IMR-90 (cell line): ENCODE measurements around the gene MMP26. TPM values are rescaled to one million over a fixed set of nuclear protein-coding genes. Genes with fewer than 3 reads are reported as not detected.

ENCODE experiments used
- ATAC-seq: fragments of 200-7000 bp; cut with Tn5 transposase; 2 replicates; pipeline ENCODE4 v1.9.1; 2020; ENCODE audit warnings: low read depth, mild to moderate bottlenecking, moderate library complexity
- BruUV-seq: library from RNA; stranded (reverse); fragments of 400-500 nt; replicated peaks from 2 replicates; lab custom pipeline; 2021; lab: Mats Ljungman, UMichigan
- CTCF ChIA-PET: fragments of 300-600 bp; formaldehyde crosslinking; extraction: SDS; loops from one replicate; lab custom pipeline; 2021; ENCODE audit warnings: antibody characterized with exemption; lab: Yijun Ruan, JAX
- POLR2A ChIA-PET: fragments of 300-600 bp; sonication (Branson Sonifier 250); formaldehyde crosslinking; loops from one replicate; lab custom pipeline; 2022; ENCODE audit warnings: antibody characterized with exemption; ENCODE audit not compliant: unreplicated experiment; lab: Charles Lee
- DNase-seq: peaks from one replicate; pipeline ENCODE4 v3.0.0; 2013
- H2AFZ ChIP-seq: replicated peaks from 2 replicates; pipeline ENCODE3; 2013; ENCODE audit warnings: low read length, mild to moderate bottlenecking; ENCODE audit not compliant: poor library complexity
- H2AK5ac ChIP-seq: 2 replicates; pipeline ENCODE4 v1.6.1; 2013; ENCODE audit warnings: low read depth, low read length, inconsistent platforms
- H2AK9ac ChIP-seq: replicated peaks from 2 replicates; pipeline ENCODE3; 2013; ENCODE audit warnings: mild to moderate bottlenecking, low read depth, low read length, moderate library complexity; ENCODE audit not compliant: poor library complexity
- H2BK120ac ChIP-seq: 2 replicates; pipeline ENCODE4 v1.6.1; 2013; ENCODE audit warnings: low read depth, low read length, inconsistent platforms
- H2BK15ac ChIP-seq: 3 replicates; pipeline ENCODE4 v1.6.1; 2013; ENCODE audit warnings: low read depth, low read length, inconsistent platforms
- H2BK20ac ChIP-seq: 2 replicates; pipeline ENCODE4 v1.6.1; 2013; ENCODE audit warnings: low read depth, mild to moderate bottlenecking, inconsistent platforms, low read length, moderate library complexity
- H2BK5ac ChIP-seq: 2 replicates; pipeline ENCODE4 v1.6.1; 2013; ENCODE audit warnings: mild to moderate bottlenecking, low read depth, low read length, inconsistent platforms; ENCODE audit not compliant: poor library complexity, severe bottlenecking
- H3K14ac ChIP-seq: replicated peaks from 2 replicates; pipeline ENCODE4 v1.6.1; 2013; ENCODE audit warnings: low read depth, low read length, inconsistent platforms
- H3K18ac ChIP-seq: 2 replicates; pipeline ENCODE4 v1.6.1; 2013; ENCODE audit warnings: low read depth, low read length, control low read depth
- H3K23ac ChIP-seq: 2 replicates; pipeline ENCODE4 v1.6.1; 2013; ENCODE audit warnings: low read depth, low read length, inconsistent platforms
- H3K27ac ChIP-seq: 2 replicates; pipeline ENCODE4 v1.5.1; 2013; ENCODE audit warnings: mild to moderate bottlenecking, control low read depth, low read length; ENCODE audit not compliant: insufficient read depth
- H3K27me3 ChIP-seq: 2 replicates; pipeline ENCODE4 v1.6.1; 2013; ENCODE audit warnings: low read length; ENCODE audit not compliant: control insufficient read depth, insufficient read depth
- H3K36me3 ChIP-seq: 2 replicates; pipeline ENCODE4 v1.6.1; 2013; ENCODE audit warnings: low read length, mixed read lengths; ENCODE audit not compliant: control insufficient read depth, insufficient read depth
- H3K4ac ChIP-seq: 2 replicates; pipeline ENCODE4 v1.6.1; 2013; ENCODE audit warnings: low read depth, low read length, inconsistent platforms
- H3K4me1 ChIP-seq: 2 replicates; pipeline ENCODE4 v1.6.1; 2013; ENCODE audit warnings: low read length, mixed read lengths; ENCODE audit not compliant: control insufficient read depth, insufficient read depth
- H3K4me2 ChIP-seq: 2 replicates; pipeline ENCODE4 v1.6.1; 2013; ENCODE audit warnings: low read depth, mild to moderate bottlenecking, control low read depth, low read length, moderate library complexity
- H3K4me3 ChIP-seq: 2 replicates; pipeline ENCODE4 v1.5.1; 2013; ENCODE audit warnings: low read depth, mild to moderate bottlenecking, control low read depth, low read length, moderate library complexity; ENCODE audit not compliant: insufficient read depth
- H3K56ac ChIP-seq: 2 replicates; pipeline ENCODE4 v1.6.1; 2013; ENCODE audit warnings: low read length, inconsistent platforms; ENCODE audit not compliant: insufficient read depth; ENCODE audit errors: extremely low read depth
- H3K79me1 ChIP-seq, 2 experiments: 2 replicates each; pipeline ENCODE4 v1.6.1; 2013; ENCODE audit warnings: low read length in 2 of 2, inconsistent platforms in 1 of 2, low read depth in 1 of 2
- H3K9ac ChIP-seq: 2 replicates; pipeline ENCODE4 v1.6.1; 2013; ENCODE audit warnings: low read depth, low read length, control low read depth
- H3K9me1 ChIP-seq: 2 replicates; pipeline ENCODE4 v1.6.1; 2013; ENCODE audit warnings: low read length, inconsistent platforms; ENCODE audit not compliant: insufficient read depth
- H3K9me3 ChIP-seq: 2 replicates; pipeline ENCODE4 v1.6.1; 2013; ENCODE audit warnings: low read length; ENCODE audit not compliant: control insufficient read depth, insufficient read depth
- H4K20me1 ChIP-seq: 2 replicates; pipeline ENCODE4 v1.6.1; 2013; ENCODE audit warnings: low read length, inconsistent platforms; ENCODE audit not compliant: insufficient read depth
- H4K5ac ChIP-seq: 2 replicates; pipeline ENCODE4 v1.6.1; 2013; ENCODE audit warnings: mild to moderate bottlenecking, low read depth, low read length, control low read depth
- H4K8ac ChIP-seq, 2 experiments: 2 replicates each; pipeline ENCODE4 v1.6.1; 2013; ENCODE audit warnings: low read depth in 2 of 2, low read length in 2 of 2, control low read depth in 1 of 2, inconsistent platforms in 1 of 2
- H4K91ac ChIP-seq: 2 replicates; pipeline ENCODE4 v1.6.1; 2013; ENCODE audit warnings: low read depth, low read length, inconsistent platforms; ENCODE audit not compliant: insufficient read depth
- CTCF ChIP-seq: conservative IDR thresholded peaks from 2 replicates; pipeline ENCODE4 v1.5.1; 2012; ENCODE audit warnings: mild to moderate bottlenecking, low read depth, low read length, improper control_type of control experiment
- RAD21 ChIP-seq: IDR thresholded peaks from 2 replicates; pipeline ENCODE4 v1.6.1; 2012; ENCODE audit warnings: low read length, improper control_type of control experiment
- RCOR1 ChIP-seq: IDR thresholded peaks from 2 replicates; pipeline ENCODE4 v1.6.1; 2012; ENCODE audit warnings: mild to moderate bottlenecking, low read length, improper control_type of control experiment; ENCODE audit not compliant: insufficient replicate concordance
- WGBS, 2 experiments: methylation state at CpG; one replicate each; pipeline versions ENCODE4 v1.1.5 to v1.1.7; 2013; ENCODE audit warnings: missing lambda C conversion rate in 2 of 2; ENCODE audit not compliant: insufficient read length in 1 of 2; ENCODE audit errors: extremely low coverage in 2 of 2; 5-methylcytosine and 5-hydroxymethylcytosine counted together
- dilution Hi-C: fragments of 300-500 bp; cut with HindIII; formaldehyde crosslinking; loops from one replicate; pipeline ENCODE4 v1.14.3; 2018; ENCODE audit warnings: low sequenced_read_pairs; ENCODE audit not compliant: unreplicated experiment
- in situ Hi-C: fragments of 300-500 bp; cut with MboI; formaldehyde crosslinking; loops from 3 replicates; pipeline ENCODE4 v1.14.3; 2019; ENCODE audit warnings: low sequenced_read_pairs, inconsistent platforms, mixed read lengths
- intact Hi-C: fragments of 100-400 bp; cut with micrococcal nuclease; formaldehyde crosslinking; loops from 2 replicates; pipeline ENCODE4 v1.10.0; 2022
- polyA plus RNA-seq, 3 experiments: library from polyadenylated mRNA; depleted of rRNA; stranded (reverse); fragments of >200 nt; gene quantifications; 2 replicates each; pipeline ENCODE4 v1.2.3, GENCODE V29; 2012; ENCODE audit warnings: low replicate concordance in 1 of 3
- total RNA-seq: library from RNA; depleted of rRNA; stranded (reverse); fragments of >200 nt; gene quantifications from 2 replicates; pipeline ENCODE4 v1.2.3, GENCODE V29; 2012

Gene MMP26
- total and polyA plus RNA-seq, 2 of the 4 experiments (the other 2 are of a cell fraction) = not detected

GRCh38 chr11:4673781-4674180 is 30.8 kb upstream of the MMP26 start:
- H4K8ac ChIP-seq = no peak overlapping the region
- no peak overlapping the region for H2AK5ac ChIP-seq
- H2AFZ ChIP-seq = no peak overlapping the region
- H3K9me1 ChIP-seq = no peaks in the 10 kb centered on the region
- no peaks in the 10 kb centered on the region for H3K36me3 ChIP-seq
- ATAC-seq (no peak), DNase-seq (no peak)
- H4K91ac ChIP-seq = no peak overlapping the region
- no peak overlapping the region for H3K4me2 ChIP-seq
- H3K4me3 ChIP-seq = no peak overlapping the region
- in situ Hi-C loops = no loop called here
- H3K27ac ChIP-seq = no peak overlapping the region
- BruUV-seq = no TSS peak
- no peak overlapping the region for H3K4ac ChIP-seq
- H2BK5ac ChIP-seq = no peak overlapping the region
- no peak overlapping the region for H2BK120ac ChIP-seq
- no peak overlapping the region for H2BK15ac ChIP-seq
- ChIA-PET POLR2A (no interaction called here), CTCF (no interaction called here)
- no peak overlapping the region for H3K18ac ChIP-seq
- H4K20me1 ChIP-seq = no peaks in the 10 kb centered on the region
- H3K4me1 ChIP-seq = peaks cover 9% of the 10 kb centered on the region
- H3K9me3 ChIP-seq = no peaks in the 10 kb centered on the region
- no peak overlapping the region for H3K14ac ChIP-seq
- H3K79me1 ChIP-seq = no peaks in the 10 kb centered on the region
- no peaks in the 10 kb centered on the region for H3K27me3 ChIP-seq
- intact Hi-C loops = no loop called here
- TF ChIP-seq RCOR1 = no peak
- TF ChIP-seq CTCF = no peak
- TF ChIP-seq RAD21 = no peak
- no peak overlapping the region for H2AK9ac ChIP-seq
- dilution Hi-C loops = no loop called here
- H2BK20ac ChIP-seq = no peak overlapping the region
- no peak overlapping the region for H3K9ac ChIP-seq
- no peak overlapping the region for H4K5ac ChIP-seq
- WGBS, 2 experiments = 60% methylated on average over 1 of the region's 2 CpGs; no CpG with 5 or more reads in 1 of the 2 experiments
- H3K23ac ChIP-seq = no peak overlapping the region
- no peak overlapping the region for H3K56ac ChIP-seq
